GM12873 (cell line): ENCODE results near the gene KCNIP2.

Experiments
- TF ChIP-seq, protein P1 (sequence below): IDR thresholded peaks from 2 replicates; pipeline ENCODE4 v1.5.1; 2012; ENCODE audit warnings: low read depth, mild to moderate bottlenecking, moderate library complexity, low read length, control low read depth; ENCODE audit not compliant: insufficient read depth; ENCODE audit errors: missing control alignments

Gene KCNIP2

DNA sequence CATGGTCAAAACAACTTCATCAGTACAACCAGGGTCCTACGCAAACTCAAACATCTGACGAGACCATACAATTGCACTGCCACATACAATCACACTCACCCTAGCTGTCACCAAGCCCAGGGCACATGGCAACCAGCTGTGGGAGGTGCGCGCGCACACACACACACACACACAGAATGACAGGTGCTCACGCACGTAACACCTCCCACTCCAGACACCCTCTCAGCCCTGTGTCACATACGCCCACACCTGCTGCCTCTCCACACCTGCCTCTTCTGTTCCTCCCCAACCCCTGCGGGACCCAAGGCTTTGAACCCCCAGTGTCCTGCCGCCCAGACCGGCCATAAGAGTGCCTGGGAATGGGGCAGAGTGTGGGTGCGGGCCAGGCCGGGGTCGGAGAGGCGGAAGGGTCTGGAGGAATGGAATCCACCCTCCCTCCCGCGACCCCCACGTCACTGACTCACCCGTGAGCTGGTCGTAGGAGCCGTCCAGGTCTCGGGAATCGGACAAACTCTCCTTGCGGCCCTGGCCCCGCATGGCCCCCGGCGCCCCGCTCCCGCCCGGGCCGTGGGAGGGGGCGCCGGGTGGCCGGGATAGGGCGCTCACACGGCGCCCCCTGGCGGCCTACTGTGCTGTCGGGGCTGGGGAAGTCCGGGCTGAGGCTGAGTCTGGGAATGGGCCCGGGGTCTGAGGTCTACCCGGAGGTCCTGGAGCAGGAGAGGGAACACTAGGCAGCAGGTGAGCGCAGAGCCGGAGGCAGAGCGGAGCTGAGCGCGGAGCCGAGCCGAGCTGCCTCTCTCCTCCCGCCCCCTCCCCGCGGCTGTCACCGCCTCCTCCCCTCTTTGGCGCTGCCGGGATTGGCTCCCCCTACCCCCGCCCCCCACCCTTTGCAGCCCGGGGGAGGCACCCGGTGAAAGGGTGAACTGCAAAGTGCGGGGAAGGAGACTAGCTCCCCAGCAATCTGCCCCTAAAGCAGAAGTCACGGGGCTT is at the start of gene KCNIP2:
Gene KCNIP2, minus strand, starts transcription at position 769 of the 990 bp plus-strand sequence. Its CDS starts 232 bp downstream, at position 537.
- TF ChIP-seq, protein P1, sequence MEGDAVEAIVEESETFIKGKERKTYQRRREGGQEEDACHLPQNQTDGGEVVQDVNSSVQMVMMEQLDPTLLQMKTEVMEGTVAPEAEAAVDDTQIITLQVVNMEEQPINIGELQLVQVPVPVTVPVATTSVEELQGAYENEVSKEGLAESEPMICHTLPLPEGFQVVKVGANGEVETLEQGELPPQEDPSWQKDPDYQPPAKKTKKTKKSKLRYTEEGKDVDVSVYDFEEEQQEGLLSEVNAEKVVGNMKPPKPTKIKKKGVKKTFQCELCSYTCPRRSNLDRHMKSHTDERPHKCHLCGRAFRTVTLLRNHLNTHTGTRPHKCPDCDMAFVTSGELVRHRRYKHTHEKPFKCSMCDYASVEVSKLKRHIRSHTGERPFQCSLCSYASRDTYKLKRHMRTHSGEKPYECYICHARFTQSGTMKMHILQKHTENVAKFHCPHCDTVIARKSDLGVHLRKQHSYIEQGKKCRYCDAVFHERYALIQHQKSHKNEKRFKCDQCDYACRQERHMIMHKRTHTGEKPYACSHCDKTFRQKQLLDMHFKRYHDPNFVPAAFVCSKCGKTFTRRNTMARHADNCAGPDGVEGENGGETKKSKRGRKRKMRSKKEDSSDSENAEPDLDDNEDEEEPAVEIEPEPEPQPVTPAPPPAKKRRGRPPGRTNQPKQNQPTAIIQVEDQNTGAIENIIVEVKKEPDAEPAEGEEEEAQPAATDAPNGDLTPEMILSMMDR = peak; percentile 79

DNA sequence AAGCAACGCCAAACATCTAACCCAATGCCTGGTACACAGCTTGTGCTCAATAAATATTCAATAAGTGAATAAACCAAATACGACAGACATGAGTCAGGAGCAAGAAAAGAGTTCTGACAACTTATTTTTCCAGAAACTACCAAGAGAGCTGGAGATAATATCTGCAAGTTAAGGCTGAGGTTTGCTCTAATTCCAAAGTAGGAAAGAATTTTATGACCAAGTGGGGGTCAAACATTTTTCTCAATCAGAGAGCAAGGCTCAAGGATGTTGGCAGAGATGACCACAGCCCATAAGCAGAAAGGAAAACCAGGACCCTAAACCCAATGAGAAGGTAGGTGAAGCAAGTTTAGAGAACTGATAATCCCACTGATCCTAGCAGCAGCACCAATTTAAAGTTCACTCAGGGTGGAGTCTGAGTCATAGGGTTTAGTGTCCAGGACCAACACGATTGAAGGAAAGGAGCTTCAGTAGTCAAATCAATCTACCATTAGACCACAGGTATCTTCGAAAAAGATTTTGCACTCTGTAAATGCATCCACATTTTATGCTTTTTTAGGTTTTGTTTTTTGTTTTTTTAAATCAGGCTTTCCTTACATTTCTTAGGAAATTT is 49.3 kb upstream of the KCNIP2 start:
- TF ChIP-seq, protein P1 = no peak

DNA sequence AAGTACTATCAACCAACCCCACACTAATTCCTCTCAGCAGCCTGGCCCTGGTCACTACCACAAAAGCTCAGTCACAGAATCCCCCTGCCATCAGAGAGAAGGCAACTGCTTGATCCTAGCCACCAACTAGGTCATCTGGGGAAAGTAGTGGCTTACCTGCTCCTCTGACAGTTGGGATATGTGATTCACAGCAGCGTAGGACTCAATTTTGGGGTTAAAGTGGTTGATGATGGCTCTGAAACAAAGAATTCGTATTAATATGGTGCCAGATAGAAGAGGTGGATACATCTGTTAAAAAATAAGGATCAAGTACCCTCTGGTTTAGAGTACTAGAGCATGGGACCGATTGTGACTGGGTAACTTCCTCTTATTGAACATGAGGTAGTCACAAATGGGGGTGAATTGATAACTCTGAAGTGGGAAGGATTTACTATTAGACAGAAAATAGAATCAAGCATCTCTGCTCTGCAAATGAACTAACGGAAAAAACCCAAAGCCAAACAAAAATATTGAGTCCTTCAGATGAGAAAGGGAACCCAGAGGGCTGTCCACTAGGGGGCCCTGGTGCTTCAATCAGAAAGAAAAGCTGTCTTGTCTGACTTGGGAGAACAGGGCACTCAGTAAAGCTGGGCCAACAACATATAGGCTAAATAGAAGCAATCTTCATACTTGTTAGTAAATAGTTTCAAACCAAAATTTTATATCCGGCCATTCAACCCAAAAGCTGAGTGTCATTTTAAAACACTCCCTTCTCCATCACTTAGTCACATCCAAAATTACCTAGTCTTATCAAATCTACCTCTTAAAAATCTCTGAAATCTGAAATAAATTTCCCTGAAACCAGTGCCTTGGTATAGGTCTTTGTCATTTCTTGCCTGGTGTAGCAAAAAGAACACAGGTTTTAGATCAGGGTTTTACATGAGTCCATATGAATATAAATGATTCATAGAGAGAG is 45.9 kb upstream of the KCNIP2 start:
- TF ChIP-seq, protein P1 = peak; percentile 83

DNA sequence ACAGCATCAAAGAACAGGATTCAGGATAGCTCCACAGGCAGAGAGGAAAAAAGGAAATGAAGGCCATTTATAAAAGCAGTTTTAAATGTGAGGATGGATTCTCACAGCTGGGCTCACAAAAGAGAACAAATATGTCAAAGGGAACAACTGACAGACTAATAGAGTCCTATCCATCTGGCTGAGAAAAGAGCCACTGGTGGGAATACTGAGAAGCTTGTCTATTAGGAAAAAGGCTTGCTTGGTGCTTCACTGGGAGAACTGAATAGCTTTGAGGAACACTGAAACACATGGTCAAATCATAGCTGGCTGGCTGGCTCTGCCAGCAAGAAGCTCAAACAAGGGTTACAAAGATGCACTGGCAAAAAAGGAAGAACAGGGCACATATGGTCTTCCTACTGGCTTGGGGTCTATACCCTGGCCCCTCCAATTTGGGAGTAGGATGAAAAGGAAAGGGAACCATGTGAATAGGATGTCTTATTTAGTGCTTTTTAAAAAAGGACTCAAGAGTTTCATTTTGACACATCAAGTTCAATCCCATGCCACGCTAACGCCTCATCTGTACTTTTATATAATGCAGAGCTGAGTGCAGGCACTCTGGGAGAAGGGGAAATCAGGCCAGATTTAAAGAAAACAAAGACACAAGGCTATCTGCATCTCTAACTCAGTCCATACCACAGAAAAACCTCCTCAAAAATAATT is 44.8 kb upstream of the KCNIP2 start:
- TF ChIP-seq, protein P1 = no peak

DNA sequence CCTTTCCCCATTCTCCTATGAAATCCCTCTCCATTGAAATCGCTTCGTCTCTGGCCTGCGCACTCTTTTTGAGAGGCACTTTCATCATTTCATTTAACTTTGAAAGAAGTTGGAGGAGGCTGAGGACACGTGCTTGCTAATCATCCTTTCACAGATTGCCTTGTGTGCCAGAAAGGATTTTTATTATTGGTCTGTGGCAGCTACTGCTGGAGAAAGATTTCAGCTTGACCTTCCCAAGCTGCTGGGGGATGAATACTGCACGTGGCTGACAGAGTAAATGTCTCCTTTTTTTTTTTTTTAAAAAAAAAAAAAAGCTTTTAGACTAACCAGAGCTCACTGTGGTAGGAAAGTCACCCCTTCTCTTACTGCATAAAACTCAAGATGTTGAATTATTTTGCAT is 44.2 kb upstream of the KCNIP2 start:
- TF ChIP-seq, protein P1 = no peak

DNA sequence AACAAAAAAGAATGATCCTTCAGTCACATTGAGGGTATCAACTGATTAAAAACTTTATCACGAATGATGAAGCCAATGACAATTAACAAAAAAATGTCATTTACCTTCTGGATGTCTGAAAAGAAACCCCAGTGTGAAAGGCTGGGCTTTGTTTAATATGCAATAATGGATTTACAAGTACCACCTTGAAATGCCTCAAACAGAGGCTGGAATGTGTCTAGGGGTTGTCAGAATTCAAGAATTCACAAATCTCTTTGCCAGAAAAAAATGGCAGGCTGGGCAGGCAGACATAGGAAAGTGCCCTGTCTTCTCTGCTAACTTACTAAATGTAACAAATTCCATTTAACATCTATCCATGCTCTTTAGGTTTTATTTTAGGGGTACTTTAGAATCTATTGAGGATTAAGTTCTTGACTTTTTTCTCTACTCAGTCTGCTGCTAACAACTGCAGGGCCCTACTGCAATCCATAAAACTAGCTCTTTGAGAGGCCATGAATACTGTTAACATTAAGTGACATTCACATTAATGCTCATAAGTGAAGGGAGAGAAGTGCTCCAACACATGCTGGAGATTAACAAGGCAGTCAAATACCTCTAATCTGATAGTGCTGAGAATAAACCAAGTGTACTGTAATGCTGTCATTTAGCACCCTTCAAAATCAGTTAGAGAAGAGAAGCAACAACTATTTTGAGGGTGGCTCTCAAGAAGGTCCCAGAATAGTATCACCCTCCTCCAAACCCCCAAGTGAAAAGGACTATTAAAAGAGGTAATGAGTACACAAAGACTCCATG is 43.1 kb upstream of the KCNIP2 start:
- TF ChIP-seq, protein P1 = no peak
